Muscle of arm (tissue), 12 donors: ENCODE results near the gene WIPF3. TPM values are rescaled to one million over a fixed set of nuclear protein-coding genes. Genes with fewer than 3 reads are reported as not detected.

Experiments
- DNase-seq: peaks from one replicate; pipeline ENCODE4 v3.0.0-alpha.2; 2013
- polyA plus RNA-seq, 12 donors: library from polyadenylated mRNA; unstranded; fragments of 120-200 nt; gene quantifications; one replicate each; pipeline ENCODE4 v1.2.1, GENCODE V29; 2013; ENCODE audit not compliant: insufficient read length in 12 of 12

The WIPF3 gene
- polyA plus RNA-seq, 12 donors = 11.9 to 22.9 (median 18.2) TPM; not detected in 1

DNA sequence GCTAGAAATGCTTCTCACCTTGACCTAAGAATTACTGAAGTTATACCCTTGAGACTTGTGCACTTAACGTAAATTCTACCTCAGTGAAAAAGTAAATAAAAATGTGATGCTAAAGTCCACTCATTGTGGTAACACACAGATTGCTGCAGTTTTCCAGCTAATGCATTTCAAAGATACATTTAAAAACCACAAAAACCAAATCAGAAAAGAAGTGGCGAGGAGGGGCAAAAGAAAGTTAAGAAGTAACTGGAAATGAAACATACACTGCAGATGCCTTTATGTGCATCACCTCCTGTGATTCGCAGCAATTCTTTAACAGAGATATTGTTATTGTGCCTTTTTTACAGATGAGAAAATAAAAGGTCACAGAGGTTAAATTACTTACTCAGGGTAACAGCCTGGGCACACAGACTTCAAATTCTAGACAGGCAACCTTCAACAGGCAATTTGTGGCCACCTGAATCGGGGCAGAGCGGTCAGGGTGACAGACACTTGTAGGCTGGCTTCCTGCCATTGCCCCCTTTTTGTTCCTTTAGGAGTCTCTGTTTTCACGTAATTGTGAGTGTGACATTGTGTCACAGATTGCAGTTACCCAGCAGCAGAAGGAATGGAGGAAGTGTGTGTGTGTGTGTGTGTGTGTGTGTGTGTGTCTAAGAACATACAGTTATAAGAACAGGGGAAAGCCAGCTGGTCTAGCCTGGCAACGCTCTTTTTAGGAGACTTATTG, 1.9 kb downstream of the WIPF3 start:
- no peak for DNase-seq

- no peak for DNase-seq
Measured at GRCh38 chr7:29809533-29810155, 3.3 kb downstream of the WIPF3 start.

DNA sequence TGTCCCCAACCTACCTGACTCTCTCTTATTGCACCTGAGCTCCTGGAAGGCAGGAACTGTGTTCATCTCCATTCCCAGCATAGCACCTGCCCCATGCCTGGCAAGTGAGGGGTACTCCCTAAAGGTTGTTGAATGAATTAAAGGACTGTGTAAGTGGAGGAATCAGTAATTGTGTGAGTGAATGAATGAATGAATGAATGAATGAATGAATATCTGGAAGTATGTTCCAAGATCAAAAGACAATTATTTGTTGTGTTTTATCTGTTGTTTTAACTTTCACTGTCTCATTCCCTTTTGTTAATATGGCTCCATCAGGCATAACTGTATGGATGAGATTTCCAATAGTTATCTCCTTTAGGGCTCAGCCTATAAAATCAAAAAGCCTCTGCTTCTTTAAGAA, 4.0 kb downstream of the WIPF3 start:
- DNase-seq = no peak

GRCh38 chr7:29810813-29811482, 4.6 kb downstream of the WIPF3 start:
- no peak for DNase-seq

DNA sequence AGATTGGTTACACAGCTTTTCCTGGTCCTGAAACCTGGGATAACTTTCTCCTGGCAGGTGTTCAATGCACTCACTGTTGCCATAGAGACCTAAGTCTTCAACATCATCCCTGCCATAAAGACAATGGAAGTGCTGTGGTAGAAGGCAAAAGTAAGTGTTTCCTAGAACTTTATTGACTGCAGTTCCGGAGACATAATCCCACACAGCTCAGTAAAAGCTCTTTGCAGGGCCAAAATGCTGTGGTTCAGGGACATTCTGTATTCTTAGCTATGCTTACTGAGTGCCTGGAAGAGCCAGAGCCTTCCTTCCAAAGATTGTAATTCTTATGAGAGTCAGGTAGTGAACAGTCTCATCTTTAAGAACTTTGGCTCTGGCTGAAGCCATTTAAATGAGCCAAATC, 5.3 kb downstream of the WIPF3 start:
- DNase-seq = peak; percentile 33

DNA sequence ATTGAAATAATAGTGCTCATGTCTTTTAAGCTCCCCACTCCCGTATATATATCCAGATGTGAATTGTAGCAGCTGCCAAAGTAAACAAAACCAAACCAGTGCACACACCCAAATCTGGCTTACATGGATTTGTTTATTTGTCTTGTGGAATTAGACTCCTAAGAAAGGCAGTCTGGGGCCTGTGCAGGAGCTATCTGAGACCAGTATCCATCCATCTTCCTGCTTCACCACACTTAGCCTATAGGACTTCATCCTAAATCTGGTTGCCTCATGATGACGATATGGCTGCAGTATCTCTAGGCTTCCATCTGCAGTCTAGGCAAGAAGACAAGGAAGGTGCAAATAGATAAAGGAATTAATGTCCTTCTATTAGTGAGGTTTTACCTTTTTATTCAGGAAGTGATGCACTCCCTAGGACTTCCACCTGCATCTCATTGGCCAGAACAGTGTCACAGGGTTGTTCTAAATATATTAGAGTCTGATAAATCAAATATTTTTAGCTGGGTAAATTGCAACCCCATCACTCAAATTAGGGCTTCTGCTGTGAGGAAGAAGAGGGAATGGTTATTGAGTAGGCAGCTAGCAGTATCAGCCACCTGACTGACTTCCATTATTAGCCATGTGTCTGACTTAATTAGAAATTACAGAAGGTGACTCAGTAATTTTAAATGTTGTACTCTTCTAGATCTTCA, 6.0 kb downstream of the WIPF3 start:
- peak; percentile 15 for DNase-seq

DNA sequence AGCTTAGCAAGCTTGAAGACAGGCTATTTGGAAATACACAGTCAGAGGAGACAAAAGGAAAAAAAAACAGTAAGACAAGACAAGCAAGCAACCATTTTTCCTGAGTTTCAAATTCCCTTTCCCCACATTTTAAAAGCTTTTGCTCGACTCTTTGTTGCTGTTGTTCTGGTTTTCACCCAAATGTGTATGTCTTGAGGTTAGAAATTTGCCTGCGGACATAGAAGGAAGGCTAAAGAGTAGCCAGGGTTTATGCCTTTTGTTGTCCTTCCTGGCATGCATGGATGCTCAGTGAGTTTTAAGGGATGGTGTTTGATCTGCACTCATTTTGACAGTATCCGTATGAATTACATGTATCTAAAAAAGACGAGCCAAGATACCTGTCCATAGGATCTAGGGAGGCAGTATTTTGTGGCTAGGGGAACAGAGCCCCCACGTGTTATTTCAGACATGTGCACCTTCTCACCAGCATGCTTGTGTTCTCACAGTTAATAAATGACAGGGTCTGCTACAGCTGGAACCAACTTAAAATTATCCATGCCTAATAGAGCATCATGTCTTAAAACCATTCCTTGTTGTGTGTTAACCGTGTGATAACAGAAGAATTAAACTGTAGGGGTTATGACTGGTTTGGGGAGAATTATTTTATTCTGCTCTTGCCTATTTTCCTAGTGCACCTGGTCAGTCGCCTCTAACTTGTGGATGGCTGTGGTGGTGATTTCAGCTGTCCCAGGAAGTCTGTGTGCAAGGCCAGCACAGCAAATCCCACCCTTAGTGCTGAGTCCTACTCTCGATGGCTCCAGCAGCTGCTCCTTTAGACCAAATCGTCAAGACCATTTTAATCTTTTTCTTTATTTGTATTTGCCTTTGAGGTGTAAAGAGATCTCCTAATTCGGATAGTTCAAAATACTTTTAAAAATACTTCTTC, 9.1 kb downstream of the WIPF3 start:
- DNase-seq = no peak

- no peak for DNase-seq
Measured at GRCh38 chr7:29818308-29818707, 12.0 kb downstream of the WIPF3 start.

DNA sequence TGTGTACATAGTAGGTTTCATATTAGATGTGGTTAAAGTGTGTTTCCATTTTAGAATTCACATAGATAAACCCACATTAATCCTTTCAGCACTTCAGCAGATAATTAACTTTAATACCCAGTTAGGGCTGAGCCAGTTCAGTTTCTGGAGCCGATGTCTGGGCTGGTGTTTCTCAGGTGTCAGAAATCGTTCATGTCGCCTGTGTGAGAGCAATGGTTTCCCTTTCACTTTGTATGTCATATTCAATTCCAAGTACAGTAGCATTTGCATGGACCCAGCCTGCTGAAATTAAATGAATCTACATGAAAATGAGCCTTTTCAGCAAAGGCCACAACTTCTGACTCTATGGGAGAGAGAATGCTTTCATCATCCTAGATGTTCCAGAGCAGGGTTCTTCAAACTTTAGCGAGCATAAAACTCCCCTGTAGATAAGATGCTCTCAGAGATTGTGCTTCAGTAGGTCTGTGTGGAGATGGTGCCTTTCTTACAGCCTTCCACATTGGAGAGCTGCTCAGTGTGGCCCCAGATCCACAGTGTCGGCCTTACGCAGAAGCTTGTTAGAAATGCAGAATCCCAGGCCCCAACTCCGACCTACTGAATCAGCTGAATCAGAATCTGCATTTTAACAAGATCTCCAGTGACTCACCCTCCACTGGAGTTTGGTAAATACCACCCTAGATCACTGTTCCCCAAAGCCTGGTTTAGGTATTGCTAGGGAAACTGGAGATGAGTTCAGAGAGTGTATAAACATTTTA, 19.6 kb downstream of the WIPF3 start:
- no peak for DNase-seq

GRCh38 chr7:29826530-29826822, 20.2 kb downstream of the WIPF3 start:
- DNase-seq = no peak

DNA sequence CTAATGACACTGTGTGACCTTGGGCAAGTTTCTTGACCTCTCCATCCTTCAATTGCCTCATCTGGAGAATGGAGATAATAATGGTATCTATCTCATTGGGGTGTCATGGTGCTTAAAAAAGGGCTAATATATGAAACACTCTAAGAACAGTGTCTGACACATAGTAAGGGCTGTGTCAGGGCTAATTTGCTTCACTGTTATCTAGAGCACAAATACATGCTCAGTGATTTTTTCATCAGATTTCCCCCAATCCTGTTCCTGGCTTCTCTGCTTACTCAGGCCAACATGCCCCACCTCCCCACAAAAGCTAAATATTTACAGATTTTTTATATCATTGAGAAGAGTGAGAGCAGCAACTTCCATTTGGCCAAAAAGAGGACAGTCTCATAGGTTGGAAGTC, 20.6 kb downstream of the WIPF3 start:
- no peak for DNase-seq

DNA sequence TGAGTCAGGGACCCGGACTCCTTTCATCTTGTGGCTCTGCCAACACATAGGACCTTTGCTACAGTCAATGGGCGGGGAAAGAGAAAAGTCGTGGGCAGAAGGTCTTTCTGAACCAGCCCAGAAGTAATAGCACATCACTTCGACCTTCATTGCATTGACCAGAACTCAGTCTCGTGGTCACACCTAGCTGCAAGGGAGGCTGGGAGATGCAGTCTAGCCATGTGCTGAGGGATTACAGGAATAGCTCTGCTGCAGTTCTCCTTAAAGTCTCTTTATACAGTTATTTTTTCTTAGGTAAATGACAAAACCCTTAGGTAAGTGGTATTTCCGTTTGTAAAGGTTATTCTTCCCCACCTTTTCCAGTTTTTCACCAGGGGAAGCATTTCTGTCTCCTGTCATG, 25.4 kb downstream of the WIPF3 start:
- DNase-seq = no peak

DNA sequence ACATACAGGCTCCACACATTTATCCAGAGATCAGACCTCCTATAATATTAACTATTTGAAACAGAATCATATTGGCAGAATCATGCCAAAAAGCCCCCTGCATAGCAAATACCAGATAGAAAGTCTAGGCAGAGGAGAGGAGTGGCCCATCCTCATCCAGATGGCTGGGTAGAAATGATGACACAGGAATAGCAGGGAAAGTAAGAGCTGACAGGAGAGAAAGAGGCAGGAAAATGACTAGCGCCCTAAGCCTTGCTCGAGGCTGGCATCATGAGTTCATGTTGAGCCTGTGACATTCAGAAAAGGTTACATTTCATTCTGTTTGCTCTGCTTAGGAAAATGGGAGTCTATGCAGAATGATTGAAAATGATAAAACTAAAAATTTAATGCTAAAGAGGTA, 27.6 kb downstream of the WIPF3 start:
- no peak for DNase-seq

DNA sequence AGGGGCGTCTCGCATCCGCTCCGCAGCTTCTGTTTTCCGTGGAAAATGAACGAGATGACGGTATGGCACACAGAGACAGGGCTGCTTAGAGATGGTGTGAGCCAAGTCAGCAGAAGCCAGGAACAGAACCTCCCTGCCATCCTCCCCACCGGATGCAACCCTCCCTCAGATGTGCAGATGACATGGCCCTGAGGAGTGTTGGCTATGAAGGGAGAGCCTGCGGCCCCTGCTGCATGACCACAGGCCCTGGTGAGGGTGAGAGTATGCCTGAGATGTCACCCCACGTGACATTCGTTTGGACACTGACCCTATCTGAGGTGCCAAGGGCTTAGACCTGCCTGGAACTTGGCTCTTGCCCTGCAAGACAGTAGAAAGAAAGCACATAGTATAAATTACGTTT, 29.4 kb downstream of the WIPF3 start:
- DNase-seq = no peak

- peak; percentile 88 for DNase-seq
Measured at GRCh38 chr7:29839302-29839701, 33.0 kb downstream of the WIPF3 start.

DNA sequence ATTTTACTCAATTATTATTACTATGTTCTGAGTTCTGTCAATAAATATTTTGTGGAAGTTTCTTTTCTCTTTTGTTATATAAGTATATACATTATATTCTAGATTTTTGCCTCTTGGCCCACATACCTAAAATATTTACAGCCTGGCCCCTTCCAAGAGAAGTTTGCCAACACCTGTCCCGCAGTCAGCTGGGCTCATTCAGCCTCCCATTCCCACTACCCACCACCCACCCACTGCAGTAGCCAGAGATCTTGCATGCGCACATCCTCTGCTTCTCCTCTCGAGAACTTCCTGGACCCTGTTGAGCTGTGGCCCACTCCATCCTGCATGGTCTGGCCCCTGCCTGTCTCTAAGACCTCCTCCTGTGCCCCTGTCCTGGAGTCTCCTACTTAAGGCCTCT, 33.6 kb downstream of the WIPF3 start:
- DNase-seq = no peak

DNA sequence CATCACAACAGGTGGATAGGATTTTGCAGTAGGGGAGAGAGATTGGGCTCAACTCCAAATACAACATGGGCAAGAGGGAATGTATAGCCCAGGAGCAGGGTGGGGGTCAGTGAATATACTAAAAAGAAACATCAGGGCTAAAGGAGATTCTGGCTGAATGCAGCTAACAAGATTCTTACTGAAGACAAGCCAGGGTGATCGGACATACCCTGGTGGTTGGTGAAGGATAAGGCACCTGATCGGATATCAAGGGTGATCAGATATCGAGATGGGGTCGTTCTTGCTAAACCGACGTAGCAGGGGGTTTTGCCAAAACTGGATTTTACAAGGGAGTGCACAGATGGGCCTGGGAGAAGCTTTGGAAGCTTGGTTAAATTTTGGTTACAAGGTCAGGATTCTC, 34.4 kb downstream of the WIPF3 start:
- DNase-seq = no peak

GRCh38 chr7:29841926-29842701, 35.8 kb downstream of the WIPF3 start:
- no peak for DNase-seq

- no peak for DNase-seq
Measured at GRCh38 chr7:29843093-29843492, 36.8 kb downstream of the WIPF3 start.

- DNase-seq = no peak
Measured at GRCh38 chr7:29843726-29844125, 37.4 kb downstream of the WIPF3 start.
